ENCODE data around the gene TMUB1. TPM values are rescaled to one million over a fixed set of nuclear protein-coding genes. Genes with fewer than 3 reads are reported as not detected.

TMUB1 gene
- total RNA-seq, 2 experiments from 2014 or later: 80.3 to 81.1 TPM

DNA sequence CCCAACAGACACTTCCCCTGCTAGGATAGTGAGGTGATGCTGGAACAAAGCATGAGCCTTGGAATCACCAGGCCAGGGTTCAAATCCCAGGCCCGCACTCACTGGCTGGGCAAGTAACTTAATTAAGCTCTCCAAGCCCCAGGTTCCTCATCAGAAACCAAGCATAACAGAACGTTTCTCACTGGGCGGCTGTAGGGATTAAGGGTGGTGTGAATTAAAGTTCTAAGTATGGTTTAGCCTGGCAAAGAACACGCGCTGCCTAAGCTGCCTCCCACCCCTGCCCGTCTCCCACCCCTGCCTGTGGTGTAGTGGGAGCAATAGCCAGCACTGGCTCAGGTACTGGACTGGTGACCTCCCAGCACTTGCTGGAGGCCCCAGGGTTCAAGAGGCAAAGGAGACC lies 18.3 kb downstream of the TMUB1 start:
- Mint-ChIP-seq H3K9me3 (no peaks in the 10 kb centered on the region), H3K4me3 (no peak overlapping the region), H3K4me1 (peaks cover 18% of the 10 kb centered on the region), H3K27me3 (no peaks in the 10 kb centered on the region), H3K36me3 (ENCODE audit: low read depth) (peaks cover 35% of the 10 kb centered on the region), H3K27ac (no peak overlapping the region)
- no peak for DNase-seq
- ChIA-PET POLR2A (no interaction called here), CTCF (no interaction called here)

DNA sequence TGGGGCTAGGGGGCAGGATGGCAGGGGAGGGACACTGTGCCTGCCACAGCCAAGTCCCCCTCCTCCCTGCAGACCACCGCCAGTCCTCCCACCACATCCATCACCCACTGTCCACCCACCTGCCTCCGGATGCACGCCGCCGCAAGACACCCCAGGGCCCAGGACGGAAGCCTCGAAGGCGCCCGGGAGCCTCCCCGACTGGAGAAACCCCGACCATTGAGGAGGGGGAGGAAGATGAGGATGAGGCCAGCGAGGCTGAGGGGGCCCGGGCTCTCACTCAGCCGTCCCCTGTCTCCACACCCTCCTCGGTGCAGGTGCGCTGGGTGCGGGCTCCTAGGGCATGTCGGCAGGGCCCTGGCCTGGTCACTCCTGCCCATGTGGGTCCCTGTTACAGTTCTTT lies 18.8 kb downstream of the TMUB1 start:
- POLR2A ChIA-PET: no interaction called here
- no peak overlapping the region for H3K27ac Mint-ChIP-seq
- peaks cover 18% of the 10 kb centered on the region for H3K4me1 Mint-ChIP-seq
- CTCF ChIA-PET: no interaction called here
- H3K27me3 Mint-ChIP-seq: no peaks in the 10 kb centered on the region
- H3K4me3 Mint-ChIP-seq: no peak overlapping the region
- DNase-seq: no peak
- no peaks in the 10 kb centered on the region for H3K9me3 Mint-ChIP-seq
- peaks cover 35% of the 10 kb centered on the region for H3K36me3 Mint-ChIP-seq (ENCODE audit: low read depth)

DNA sequence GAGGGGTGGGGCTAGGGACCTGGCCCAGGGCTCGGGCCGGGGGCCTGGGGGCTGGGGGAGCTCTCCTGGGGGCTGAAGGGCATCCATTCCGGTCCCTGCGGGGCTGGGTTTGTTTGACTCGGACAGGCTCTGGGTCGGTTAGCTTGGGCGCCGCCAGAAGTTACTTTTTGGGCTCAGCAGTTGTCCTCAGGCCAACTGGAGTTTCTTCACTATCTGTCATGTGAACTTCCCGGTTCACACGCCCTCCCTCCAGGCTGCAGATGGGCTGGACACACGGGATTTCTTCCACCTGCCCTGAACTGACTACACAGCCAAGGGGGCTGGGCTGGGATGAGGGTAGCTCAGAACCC lies 20.1 kb downstream of the TMUB1 start:
- peaks cover 30% of the 10 kb centered on the region for H3K36me3 Mint-ChIP-seq (ENCODE audit: low read depth)
- H3K4me3 Mint-ChIP-seq: no peak overlapping the region
- DNase-seq: no peak
- POLR2A ChIA-PET: interaction anchor here (0.8 to 1.1 kb wide), 2 partner anchors 12 to 15 kb away, joined by 3 to 5 read pairs; no protein-coding TSS in a partner anchor
- H3K27me3 Mint-ChIP-seq: no peaks in the 10 kb centered on the region
- H3K9me3 Mint-ChIP-seq: no peaks in the 10 kb centered on the region
- H3K4me1 Mint-ChIP-seq: peaks cover 27% of the 10 kb centered on the region
- CTCF ChIA-PET: no interaction called here
- H3K27ac Mint-ChIP-seq: no peak overlapping the region

DNA sequence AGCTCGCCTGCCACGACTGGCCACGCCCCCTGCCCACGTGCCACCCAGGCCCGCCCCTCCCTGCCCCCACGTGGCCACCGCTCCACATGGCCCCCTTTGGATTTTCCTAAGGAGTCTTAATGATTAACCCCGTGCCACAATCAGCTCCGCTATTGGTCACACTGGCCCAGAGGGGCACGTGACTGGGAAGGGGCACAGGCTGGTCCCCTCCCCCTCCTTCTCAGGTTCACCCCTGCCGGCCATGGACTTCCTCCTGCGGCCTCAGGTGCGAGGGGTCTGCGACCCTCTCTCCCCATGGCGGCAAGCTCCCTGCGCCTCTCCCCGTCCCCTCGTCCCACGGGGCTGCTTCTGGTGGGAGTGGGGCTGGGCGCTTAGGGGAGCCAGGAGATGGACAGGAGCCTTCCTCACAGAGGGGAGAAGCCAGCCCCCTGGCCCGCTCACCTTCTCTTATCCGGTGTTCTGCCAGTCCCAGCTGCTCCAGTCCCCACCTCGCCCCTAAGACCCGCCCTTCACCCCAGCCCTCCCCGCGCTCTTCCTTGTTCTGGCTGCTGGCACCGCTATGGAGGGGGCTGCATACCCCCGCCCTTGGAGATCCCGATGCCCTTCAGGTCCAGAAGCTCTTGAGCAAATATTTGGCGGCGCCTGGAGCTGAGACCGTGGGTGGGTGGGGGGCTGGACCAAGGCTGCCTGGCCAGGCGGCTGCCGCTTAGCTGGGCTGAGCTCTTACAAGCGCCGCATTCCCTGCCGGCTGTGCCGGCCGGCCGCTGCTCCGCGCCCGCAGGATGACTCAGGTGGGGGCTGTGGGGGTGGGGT lies 20.7 kb downstream of the TMUB1 start:
- Mint-ChIP-seq H3K27me3 (no peaks in the 10 kb centered on the region), H3K36me3 (ENCODE audit: low read depth) (peaks cover 26% of the 10 kb centered on the region), H3K9me3 (no peaks in the 10 kb centered on the region), H3K4me1 (peaks cover 27% of the 10 kb centered on the region), H3K4me3 (no peak overlapping the region), H3K27ac (no peak overlapping the region)
- CTCF ChIA-PET: no interaction called here
- POLR2A ChIA-PET: interaction anchor here (0.8 to 1.1 kb wide), 3 partner anchors 12 to 32 kb away, joined by 3 to 5 read pairs (median 3); no protein-coding TSS in a partner anchor
- no peak for DNase-seq

DNA sequence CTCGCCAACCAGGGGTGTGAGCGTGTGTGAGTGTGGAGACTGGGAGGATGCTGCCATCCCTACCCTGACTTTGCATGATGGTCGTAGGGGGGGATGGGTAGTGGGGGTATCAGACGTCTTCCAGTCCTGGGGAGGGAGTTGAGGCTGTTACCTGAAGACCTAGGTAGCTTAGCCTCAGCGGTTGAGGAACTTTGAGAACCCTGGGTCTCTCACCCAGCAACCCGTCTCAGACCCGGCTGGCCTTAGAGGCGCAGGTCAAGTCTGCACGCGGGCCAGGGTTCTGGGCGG lies 21.2 kb downstream of the TMUB1 start:
- H3K9me3 Mint-ChIP-seq: no peaks in the 10 kb centered on the region
- DNase-seq: no peak
- no peak overlapping the region for H3K27ac Mint-ChIP-seq
- ChIA-PET CTCF (no interaction called here), POLR2A (interaction anchor here (0.9 to 1.1 kb wide), 2 partner anchors 16 to 33 kb away, joined by 3 to 5 read pairs; no protein-coding TSS in a partner anchor)
- H3K27me3 Mint-ChIP-seq: no peaks in the 10 kb centered on the region
- peak overlapping the region; percentile 17 for H3K4me3 Mint-ChIP-seq
- peaks cover 31% of the 10 kb centered on the region for H3K4me1 Mint-ChIP-seq
- peaks cover 25% of the 10 kb centered on the region for H3K36me3 Mint-ChIP-seq (ENCODE audit: low read depth)

DNA sequence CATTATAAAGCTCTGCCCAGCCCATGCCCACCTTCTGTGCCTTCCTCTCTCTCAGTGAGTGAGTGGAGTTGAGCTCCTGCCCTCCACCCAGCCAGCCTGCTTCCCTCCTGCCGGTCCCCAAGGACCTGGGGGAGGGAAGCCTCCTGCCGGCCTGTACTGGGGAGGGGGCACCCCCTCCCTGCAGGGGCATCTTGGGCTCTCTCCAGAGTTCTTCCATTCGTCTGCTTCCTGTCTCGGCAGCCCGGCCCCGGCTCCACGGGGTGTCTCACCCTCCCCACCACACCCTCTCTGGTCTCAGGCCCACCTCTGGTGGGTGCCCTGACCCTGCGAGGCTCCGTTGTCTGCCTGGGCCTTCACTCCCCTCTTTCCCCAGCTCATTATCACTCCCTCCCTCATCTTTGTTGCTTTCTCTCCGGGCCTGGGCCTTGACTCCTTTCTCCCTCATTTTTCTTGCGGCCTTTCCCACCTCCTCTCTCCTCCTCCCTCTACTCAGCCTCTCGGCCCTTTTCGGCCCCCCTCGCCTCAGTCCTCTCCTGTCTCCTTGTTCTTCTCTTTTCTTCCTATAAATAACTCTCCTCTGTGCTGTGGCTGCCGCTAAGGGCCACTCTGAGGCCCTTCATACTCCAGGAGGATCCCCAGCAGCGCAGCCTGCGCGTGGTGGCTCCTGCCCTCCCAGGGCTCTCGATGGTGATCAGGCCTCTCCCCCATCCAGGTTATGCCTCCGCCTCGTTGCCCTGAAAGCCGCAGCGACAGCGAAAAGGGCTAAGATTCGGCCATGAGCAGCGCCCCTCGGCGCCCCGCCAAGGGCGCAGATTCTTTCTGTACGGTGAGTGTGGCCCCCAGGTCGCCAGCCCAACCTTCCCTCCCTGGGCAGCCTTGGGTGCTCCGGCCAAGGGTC lies 21.8 kb downstream of the TMUB1 start:
- Mint-ChIP-seq H3K4me1 (peaks cover 37% of the 10 kb centered on the region), H3K36me3 (ENCODE audit: low read depth) (peaks cover 25% of the 10 kb centered on the region), H3K27ac (peak overlapping the region; percentile 34), H3K9me3 (no peaks in the 10 kb centered on the region), H3K27me3 (no peaks in the 10 kb centered on the region), H3K4me3 (peak overlapping the region; percentile 84)
- ChIA-PET CTCF (interaction anchor here (0.7 to 1.3 kb wide), 2 partner anchors 19 to 33 kb away, joined by 3 to 5 read pairs; partner anchors contain the start of genes ABCB8 and FASTK), POLR2A (interaction anchor here (1.6 to 3.0 kb wide), 2 partner anchors 29 to 51 kb away, joined by 5 to 8 read pairs; no protein-coding TSS in a partner anchor)
- no peak for DNase-seq

DNA sequence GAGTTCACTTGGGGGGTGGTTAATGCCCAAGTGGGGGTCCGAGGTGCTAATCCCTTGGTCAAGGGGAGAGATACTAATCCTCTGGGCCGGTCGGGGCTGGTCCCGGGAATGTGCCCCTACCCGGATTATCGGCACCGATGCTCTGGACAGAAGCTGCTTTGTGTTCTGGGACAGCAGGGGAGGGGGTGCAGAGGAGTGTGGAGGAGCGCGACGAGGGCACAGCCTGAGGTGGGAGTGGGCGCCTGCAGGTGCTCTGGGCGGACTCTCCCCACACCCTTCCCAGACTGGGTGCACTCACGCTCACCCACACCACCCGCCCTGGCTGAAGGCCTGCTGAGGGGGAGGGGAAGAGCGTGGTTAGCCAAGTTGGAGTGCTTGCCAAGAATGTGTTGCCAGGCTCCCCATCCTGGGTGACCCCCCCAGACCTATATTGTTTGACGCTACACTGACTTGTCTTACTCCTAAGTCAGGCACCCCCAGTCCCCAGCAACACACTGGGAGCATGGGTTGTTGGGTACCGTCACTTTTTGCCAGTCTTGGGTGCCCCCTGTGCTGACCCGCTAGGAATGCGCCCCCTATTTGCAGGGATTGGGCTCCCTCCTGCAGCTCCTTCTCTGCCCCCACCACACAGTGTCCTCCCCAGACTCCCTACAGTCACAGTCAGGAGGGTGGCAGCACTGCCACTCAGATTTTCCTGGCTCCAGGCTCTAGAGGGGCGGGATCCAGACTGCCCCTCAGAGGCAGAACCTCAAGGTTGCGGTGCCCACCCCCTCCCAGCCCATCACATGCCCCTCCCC lies 22.7 kb downstream of the TMUB1 start:
- peak; percentile 24 for DNase-seq
- POLR2A ChIA-PET: interaction anchor here (0.9 to 3.0 kb wide), 5 partner anchors 20 to 50 kb away, joined by 4 to 13 read pairs (median 5); partner anchors contain the start of genes ABCB8 and FASTK
- Mint-ChIP-seq H3K36me3 (ENCODE audit: low read depth) (peaks cover 24% of the 10 kb centered on the region), H3K27me3 (no peaks in the 10 kb centered on the region), H3K4me1 (peaks cover 40% of the 10 kb centered on the region), H3K27ac (peak overlapping the region; percentile 52), H3K4me3 (peak overlapping the region; percentile 84), H3K9me3 (no peaks in the 10 kb centered on the region)
- CTCF ChIA-PET: interaction anchor here (0.7 to 1.3 kb wide), 3 partner anchors 20 to 51 kb away, joined by 3 to 5 read pairs (median 3); partner anchors contain the start of genes ABCB8 and FASTK

DNA sequence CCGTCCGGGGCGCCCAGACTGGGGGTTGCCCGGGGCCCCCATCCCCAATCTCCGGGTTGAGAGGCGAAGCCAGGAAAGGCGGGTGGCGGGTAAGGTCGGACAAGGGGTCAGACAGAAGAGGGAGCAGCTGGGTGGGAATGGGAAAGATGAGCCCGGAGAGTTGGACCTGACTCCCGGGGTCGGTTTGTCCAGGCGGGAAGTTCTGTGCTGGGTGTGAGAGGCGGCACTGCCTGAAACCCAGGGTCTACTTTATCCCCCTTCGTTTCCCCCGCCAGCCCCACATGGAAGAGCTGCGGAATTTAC lies 23.2 kb downstream of the TMUB1 start:
- no peak for DNase-seq
- peak overlapping the region; percentile 84 for H3K4me3 Mint-ChIP-seq

DNA sequence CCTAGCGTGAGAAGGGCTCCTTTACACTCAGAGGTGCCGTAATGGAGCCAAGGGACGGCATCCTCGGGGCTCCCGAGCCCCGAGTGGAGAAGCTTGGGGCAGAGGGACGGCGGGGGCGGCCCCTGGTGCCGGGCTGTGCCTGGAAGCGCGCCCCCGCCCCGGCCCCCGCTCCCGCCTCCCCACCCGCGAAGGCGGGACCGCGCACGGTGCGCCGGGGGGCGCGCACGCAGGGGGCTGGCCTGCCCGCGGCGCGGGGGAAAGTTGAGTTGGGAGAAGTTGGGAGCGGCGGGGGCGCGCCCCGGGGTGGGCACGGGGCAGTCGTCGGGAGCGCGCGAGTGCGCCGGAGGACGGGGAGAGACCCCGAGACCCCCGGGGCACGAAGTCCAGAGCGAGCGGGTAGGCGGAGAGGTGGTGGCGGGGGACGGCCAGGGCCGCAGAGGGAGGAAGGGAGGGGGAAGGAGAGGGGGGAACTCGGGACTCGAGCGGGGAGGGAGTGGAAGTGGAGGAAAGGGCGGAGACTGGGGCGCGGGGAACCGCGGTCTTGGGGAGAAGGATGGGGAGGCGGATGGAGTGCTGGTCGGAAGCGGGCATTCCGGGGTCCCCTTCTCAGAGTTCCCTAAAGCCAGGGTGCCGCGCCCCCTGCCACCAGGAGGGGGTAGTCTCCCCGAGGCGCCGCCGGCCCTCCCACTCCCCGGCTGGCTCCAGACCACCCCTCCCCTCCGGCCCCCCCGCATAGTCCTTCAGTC lies 23.8 kb downstream of the TMUB1 start, which contains the start of gene SLC4A2:
Gene SLC4A2, plus strand, starts transcription at position 223 of the 746 bp plus-strand sequence. CDS start 2,399 bp downstream, outside the sequence.
- Mint-ChIP-seq H3K27ac (peak within 1 kb of the TSS; percentile 94), H3K27me3 (no peaks in the 10 kb centered on the region), H3K9me3 (no peaks in the 10 kb centered on the region), H3K4me1 (peaks cover 44% of the 10 kb centered on the region), H3K36me3 (ENCODE audit: low read depth) (peaks cover 16% of the 10 kb centered on the region), H3K4me3 (peak within 1 kb of the TSS; percentile 84)
- DNase-seq: peak; percentile 76
- ChIA-PET CTCF (interaction anchor here (0.8 to 1.5 kb wide), 7 partner anchors 14 to 51 kb away, joined by 3 to 10 read pairs (median 5); partner anchors contain the start of genes ABCB8 and FASTK), POLR2A (interaction anchor here (1.2 to 3.0 kb wide), 7 partner anchors 21 to 653 kb away, joined by 3 to 13 read pairs (median 5); partner anchors contain the start of genes ABCB8 and FASTK)

More for the DNA sequence above, 23.2 kb downstream of the TMUB1 start:
- peaks cover 19% of the 10 kb centered on the region for H3K36me3 Mint-ChIP-seq (ENCODE audit: low read depth)
- no peaks in the 10 kb centered on the region for H3K9me3 Mint-ChIP-seq
- peak overlapping the region; percentile 52 for H3K27ac Mint-ChIP-seq
- CTCF ChIA-PET: interaction anchor here (0.7 to 1.3 kb wide), 2 partner anchors 32 to 51 kb away, joined by 3 to 5 read pairs; partner anchors contain the start of gene ABCB8
- POLR2A ChIA-PET: interaction anchor here (0.9 to 3.0 kb wide), 5 partner anchors 20 to 50 kb away, joined by 4 to 13 read pairs (median 5); partner anchors contain the start of genes ABCB8 and FASTK
- no peaks in the 10 kb centered on the region for H3K27me3 Mint-ChIP-seq
- peaks cover 40% of the 10 kb centered on the region for H3K4me1 Mint-ChIP-seq

DNA sequence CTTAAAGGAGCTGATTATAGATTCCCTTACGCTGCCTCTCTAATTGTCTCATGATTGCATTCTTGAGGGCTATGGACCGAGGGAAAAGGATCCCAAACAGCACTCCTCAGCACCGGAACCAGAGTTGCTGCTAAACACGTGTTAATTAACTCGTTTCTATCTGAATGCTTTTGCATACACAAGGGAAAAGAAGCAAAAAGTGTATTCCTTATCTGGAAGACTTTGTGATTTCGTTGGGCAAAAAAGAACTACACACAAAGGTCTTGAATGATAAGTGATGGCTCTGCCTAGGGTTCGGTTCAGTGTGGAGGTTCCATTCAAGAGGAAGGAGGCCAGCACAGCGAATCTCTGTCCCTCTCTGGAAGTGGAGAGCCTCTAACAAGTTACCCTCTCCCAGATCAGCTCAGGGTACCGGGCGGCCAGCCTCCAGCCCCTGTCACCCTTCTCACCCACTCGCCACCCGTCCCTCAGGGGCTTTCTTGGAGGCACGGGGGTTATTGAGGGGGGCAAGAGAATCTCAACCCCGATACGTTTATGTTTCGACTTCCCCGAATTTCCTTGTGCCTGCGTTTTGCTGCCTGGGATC lies 24.4 kb downstream of the TMUB1 start:
- Mint-ChIP-seq H3K9me3 (no peaks in the 10 kb centered on the region), H3K4me3 (peak overlapping the region; percentile 84), H3K36me3 (ENCODE audit: low read depth) (peaks cover 14% of the 10 kb centered on the region), H3K27ac (peak overlapping the region; percentile 94), H3K27me3 (no peaks in the 10 kb centered on the region), H3K4me1 (peaks cover 48% of the 10 kb centered on the region)
- ChIA-PET CTCF (interaction anchor here (0.7 to 1.5 kb wide), 9 partner anchors 14 to 161 kb away, joined by 3 to 10 read pairs (median 4); partner anchors contain the start of genes ABCB8 and FASTK), POLR2A (interaction anchor here (0.6 to 3.0 kb wide), 9 partner anchors 17 to 652 kb away, joined by 3 to 13 read pairs (median 4); partner anchors contain the start of genes ABCB8, FASTK and NUB1)
- DNase-seq: peak; percentile 38
